GM12878 (cell line): Measurements from ENCODE around the gene LGALS8.

ENCODE experiments used
- SUPT20H ChIP-seq: IDR thresholded peaks from 2 replicates; pipeline ENCODE4 v1.6.1; 2011; ENCODE audit warnings: low read depth, mild to moderate bottlenecking, low read length, moderate library complexity, borderline replicate concordance; ENCODE audit not compliant: control insufficient read depth
- TF ChIP-seq, protein P1 (sequence below), 3 experiments: IDR thresholded peaks in 2 of 3; conservative IDR thresholded peaks in 1 of 3; 2 replicates each; pipeline ENCODE4 v1.5.1; 2011; ENCODE audit warnings: low read depth in 3 of 3, low read length in 3 of 3, mild to moderate bottlenecking in 3 of 3, control low read depth in 2 of 3, moderate library complexity in 2 of 3, inconsistent platforms in 1 of 3, mixed read lengths in 1 of 3; ENCODE audit not compliant: control insufficient read depth in 2 of 3, insufficient read depth in 1 of 3; ENCODE audit errors: extremely low read depth in 1 of 3
- TF ChIP-seq, protein P2 (sequence below): IDR thresholded peaks from 2 replicates; pipeline ENCODE4 v1.6.1; 2012; ENCODE audit warnings: low read depth, low read length, improper control_type of control experiment

DNA sequence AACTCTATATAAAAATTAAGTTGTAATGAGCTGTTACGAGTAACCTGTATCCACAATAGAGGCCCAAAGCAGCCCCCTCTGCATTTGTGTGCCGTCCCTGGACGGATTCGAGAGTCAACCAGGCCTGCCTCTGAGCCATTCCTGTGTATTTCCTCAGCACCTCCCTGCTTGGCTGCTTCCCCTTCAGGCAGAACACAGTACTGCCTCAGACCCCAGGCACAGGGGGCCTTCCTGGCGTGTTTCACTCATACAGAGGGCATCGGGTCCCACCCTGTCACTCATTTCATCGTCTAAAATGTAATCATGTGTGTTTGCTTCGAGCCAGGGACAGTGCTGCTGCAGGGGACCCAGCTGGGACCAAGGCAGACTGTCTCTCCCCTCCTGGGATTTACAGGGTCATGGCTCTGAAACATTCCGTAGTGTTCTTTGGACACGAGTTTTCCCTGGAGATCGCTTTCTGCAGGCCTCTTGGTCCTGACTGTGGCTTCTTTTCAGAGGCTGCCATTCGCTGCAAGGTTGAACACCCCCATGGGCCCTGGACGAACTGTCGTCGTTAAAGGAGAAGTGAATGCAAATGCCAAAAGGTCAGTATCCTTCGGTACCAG is 19.4 kb downstream of the LGALS8 start:
- TF ChIP-seq, protein P1, sequence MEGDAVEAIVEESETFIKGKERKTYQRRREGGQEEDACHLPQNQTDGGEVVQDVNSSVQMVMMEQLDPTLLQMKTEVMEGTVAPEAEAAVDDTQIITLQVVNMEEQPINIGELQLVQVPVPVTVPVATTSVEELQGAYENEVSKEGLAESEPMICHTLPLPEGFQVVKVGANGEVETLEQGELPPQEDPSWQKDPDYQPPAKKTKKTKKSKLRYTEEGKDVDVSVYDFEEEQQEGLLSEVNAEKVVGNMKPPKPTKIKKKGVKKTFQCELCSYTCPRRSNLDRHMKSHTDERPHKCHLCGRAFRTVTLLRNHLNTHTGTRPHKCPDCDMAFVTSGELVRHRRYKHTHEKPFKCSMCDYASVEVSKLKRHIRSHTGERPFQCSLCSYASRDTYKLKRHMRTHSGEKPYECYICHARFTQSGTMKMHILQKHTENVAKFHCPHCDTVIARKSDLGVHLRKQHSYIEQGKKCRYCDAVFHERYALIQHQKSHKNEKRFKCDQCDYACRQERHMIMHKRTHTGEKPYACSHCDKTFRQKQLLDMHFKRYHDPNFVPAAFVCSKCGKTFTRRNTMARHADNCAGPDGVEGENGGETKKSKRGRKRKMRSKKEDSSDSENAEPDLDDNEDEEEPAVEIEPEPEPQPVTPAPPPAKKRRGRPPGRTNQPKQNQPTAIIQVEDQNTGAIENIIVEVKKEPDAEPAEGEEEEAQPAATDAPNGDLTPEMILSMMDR (IDR thresholded peaks at IDR 0.05 in 2 of 3, conservative IDR thresholded peaks at IDR 0.05 in 1 of 3; ENCODE audit: control insufficient read depth in 2 of 3, extremely low read depth in 1 of 3, insufficient read depth in 1 of 3, low read depth in 3 of 3, low read length in 3 of 3) = 0 out of 6 replicates have a peak, but pooled peaks of 1 of the 3 experiments have one; percentile 17
- no peak for TF ChIP-seq SUPT20H
- TF ChIP-seq, protein P2, sequence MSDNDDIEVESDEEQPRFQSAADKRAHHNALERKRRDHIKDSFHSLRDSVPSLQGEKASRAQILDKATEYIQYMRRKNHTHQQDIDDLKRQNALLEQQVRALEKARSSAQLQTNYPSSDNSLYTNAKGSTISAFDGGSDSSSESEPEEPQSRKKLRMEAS = no peak
